ENCODE measurements around the gene CYP2W1.

CYP2W1 gene

DNA sequence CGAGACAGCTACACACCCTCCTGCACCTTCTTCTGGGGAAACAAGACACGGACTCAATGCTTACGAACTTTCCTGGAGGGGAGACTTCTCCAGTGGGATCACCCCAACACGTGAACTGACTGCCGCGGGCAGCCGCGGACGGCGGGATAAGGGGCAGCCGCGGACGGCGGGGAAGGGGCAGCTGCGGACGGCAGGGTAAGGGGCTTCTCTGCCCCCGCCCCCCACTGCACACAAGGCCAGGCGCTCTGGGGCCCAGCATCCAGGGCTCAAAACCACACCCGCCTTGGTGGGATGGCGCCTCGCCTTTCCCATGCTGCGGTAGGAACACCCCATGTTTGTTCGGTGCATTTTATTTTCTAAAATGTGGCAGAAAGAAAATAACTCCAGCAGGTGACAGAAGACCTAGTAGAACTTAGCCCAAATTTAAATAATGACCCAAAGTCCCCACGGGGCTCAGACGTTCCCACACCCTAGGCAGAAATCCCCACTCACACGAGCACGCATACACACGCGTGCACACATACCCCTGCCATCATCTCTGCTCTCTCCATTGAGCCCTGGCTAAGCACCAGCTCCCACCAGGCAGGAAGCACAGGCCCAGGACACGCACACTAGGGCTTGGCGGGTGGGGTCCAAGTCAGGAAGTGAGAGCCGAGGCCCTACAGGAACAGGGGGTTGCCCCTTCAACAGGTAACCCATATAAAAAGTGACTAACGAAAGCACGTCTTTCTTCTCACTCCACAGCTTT is 34.8 kb downstream of the CYP2W1 start:
- DNase-seq = no peak

DNA sequence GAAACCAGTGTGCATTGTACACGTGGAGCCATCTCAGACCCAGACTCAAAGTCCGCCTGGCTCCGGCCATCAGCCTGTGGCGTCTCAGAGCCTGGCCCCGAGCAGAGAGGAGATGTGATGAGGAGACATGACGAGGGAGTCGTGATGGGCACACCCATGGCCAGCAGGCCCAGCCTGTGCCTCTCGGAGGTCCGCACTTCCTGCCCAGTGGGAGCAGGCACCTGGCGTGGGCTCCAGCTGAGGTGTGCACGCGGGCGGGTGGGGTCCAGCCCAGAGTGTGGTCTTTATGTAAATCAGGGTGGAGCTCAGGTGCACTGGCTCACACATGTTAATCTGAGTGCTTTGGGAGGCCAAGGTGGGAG is 35.3 kb downstream of the CYP2W1 start:
- no peak for DNase-seq

- DNase-seq = no peak
Measured at GRCh38 chr7:1019255-1019785, 36.3 kb downstream of the CYP2W1 start.

- DNase-seq = no peak
Measured at GRCh38 chr7:1019789-1020610, 37.0 kb downstream of the CYP2W1 start.

GRCh38 chr7:1020849-1021251 is 37.9 kb downstream of the CYP2W1 start:
- no peak for DNase-seq

DNA sequence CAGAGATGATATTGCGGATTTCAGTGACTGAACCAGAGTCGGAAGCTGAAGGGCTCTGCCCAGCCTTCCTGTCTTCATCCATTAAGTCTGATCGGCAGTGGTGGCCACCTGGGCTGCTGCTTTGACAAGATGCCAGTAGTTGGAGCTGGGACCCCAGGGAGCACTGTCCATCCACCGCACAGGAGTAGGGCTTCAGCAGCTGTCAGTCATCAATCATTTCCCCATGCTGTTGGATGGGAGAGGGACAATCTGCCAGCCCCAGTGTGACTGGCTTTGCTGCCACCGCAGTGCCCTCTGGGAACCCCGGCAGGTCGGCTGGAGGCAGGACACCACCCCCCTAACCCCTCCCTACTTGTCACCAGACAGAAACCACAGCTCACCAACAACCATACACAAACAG is 38.4 kb downstream of the CYP2W1 start:
- DNase-seq = no peak

DNA sequence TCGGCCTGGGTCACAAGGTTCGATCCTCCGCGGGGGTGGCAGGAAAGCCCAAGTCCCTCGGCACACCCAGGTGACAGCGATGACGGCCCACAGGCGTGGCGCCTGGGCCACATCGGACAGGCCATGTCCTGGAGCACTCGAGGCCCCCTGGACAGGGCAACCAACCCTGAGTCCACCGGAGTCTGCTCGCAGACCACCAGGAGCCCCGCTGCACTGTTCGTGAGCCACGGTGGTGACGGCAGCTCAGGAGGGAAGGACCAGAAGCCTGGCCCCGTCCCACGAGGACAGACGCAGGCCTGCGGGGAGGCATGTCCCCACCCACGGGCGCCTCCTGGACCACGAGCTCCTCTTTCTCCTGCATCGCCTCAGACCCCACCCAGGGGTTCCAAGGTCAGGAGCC is 39.0 kb downstream of the CYP2W1 start:
- DNase-seq = no peak

DNA sequence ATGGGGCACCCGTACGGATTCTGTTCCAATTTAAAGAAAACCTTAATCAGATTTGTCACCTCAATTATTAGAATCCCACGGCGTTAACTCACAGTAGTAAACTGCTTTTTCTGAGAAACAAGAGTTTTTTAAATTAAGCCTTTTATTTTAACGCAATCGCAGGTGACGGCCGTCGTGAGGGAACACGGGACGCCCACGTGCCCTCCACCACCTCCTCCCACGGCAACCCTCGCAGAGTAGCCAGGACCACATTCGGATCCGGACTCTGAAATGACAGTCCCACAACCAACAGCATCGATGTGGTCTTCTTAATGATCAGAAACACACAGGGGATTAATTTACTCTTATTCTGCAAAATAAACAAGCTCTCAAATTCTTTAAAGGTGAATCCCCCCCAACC is 39.4 kb downstream of the CYP2W1 start:
- DNase-seq = no peak

- no peak for DNase-seq
Measured at GRCh38 chr7:1022801-1023465, 40.0 kb downstream of the CYP2W1 start.

GRCh38 chr7:1024331-1024841 is 41.4 kb downstream of the CYP2W1 start:
- no peak for DNase-seq

GRCh38 chr7:1024876-1025742 is 42.1 kb downstream of the CYP2W1 start:
- DNase-seq = no peak

DNA sequence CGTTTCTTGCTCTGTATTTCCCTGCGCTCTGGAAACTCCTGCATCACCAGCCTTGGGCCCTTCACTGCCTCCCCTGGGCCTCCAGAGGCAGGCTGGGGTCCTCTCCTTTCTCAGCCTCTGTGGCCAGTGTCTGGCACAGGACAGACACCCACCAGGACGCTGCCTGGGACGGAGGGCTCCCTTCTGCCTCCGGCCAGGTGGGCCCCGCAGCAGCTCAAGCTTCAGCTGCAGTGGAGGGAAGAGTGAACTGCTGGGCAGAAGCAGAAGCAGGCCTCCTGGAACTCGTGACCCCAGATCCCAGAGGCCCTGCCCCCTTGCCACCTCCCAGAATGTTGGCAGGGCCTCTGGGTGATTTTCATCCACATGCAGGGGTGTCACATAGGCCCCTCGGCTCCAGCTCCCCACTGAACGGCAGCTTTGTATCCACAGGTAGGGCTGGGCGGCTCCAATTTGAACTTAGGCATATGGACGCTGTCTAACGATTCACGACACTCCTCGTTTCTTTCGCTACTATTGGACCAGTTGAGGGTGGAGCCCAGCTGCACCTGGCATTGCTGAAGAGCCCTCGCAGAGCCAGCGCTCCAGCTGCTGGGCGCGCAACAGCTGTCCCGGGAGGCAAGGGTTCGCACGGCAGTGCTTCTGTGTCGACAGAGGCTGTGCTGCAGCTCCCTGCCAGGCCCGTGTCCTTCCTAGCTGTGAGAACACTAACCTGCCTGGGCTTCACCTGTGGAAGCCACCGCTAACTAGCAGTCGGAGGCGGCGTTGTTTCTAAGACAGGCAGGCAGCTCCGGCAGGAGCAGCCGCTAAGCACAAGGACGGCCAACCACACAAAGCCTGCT is 43.0 kb downstream of the CYP2W1 start:
- peak; percentile 84 for DNase-seq

GRCh38 chr7:1026721-1027161 is 43.8 kb downstream of the CYP2W1 start:
- DNase-seq = no peak

DNA sequence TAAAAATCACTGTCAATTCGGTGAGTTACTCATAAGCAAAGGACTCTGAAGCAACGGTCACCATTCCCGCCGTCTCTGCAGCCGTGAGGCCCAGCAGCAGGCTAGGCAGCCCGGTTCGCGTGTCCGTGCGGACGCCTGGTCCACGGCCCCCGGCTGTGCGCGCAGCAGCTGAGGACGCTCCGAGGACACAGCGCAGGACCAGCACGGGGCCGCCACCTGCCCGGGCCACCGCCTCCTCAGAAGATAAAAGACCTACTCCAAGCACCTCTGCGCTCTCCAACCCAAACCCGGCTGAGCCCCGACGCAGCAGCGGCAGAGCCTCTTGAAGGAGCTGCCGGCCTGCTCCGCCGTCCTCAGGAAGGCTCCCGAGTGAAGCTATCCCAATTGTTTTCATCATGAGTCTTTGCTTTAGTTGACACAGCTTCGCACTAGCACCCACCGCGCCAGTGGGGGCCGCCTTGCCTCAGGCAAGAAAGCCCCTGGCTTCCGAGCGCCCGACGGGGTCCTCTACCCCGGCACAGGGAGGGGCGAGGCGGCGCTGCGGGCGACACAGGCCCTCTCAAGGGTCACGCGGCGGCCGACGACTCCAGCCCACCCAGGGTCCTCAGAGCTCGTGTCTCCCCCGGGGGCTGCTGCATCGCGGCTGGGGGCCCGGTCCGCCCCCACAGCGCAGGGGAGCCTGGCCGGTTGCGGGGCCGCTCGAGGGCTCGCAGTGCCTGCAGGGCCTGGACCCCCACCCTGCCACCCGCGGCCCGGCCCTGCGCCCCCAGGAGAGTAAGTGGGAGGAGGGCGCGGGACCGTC is 44.5 kb downstream of the CYP2W1 start:
- no peak for DNase-seq

DNA sequence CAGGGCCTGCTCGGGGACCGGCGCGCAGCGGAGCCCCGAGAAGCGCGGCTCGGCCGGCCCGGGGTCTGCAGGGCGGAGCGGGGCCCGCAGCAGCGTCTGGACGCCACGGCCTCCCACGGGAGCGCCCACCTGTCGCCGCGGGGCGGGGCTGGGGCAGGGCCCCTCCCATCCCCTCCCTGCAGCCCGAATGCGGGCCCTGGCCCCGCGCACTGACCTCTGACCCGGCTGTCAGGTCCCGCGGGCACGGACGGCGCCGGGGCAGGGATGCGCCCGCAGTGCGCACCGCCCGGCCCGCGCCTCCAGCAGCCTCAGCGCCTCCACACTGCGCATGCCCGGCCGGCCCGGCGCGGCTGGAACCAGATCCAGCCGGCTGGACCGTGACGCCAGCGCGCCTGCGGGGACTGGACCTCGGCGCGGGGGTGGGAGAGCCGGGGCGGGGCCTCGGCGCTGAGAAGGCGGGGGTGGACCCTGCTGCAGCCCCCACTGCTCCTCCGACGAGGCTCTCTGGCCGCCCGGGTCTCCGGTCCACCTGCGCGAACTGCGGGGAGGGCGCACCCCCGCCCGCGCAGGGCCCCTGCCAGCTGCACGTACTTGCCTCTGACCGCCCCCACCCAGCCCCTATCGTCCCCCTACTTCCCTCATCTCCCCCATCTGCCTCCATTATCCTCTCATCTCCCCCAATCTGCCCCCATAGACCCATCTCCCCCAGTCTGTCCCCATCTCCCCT is 45.2 kb downstream of the CYP2W1 start:
- peak; percentile 83 for DNase-seq

DNA sequence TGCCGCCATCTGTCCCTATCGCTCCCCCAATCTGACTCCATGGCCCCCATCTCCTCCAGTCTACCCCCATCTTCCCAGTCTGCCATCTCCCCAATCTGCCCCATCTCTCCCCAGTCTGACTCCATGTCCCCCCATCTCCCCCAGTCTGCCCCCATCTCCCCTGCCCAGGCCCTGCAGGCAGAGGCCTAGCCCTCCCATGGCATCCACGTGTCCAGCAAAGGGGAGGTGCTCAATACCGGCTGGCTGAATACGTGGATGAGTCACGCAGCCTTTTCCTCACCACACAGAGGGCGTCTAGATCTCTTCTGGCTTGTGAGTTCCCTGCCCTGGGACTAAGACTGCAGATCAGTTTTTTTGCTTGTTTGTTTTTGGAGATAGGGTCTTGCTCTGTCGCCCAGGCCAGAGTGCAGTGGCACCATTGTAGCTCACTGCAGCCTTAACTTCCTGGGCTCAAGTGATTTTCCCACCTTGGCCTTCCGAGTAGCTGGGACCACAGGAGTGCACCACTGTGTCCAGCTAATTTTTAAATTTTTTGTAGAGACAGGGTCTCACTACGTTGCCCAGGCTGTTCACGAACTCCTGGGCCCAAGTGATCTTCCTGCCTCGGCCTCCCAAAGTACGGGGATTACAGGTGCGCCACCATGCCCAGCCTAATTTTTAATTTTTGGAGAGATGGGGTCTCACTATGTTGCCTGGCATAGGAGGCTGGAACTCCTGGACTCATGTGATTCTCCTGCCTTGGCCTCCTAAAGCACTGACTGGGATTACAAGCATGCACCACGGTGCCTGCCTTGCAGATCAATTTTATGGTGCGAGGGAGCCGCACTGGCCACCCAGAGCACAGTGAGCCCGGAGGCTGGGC is 46.0 kb downstream of the CYP2W1 start:
- peak; percentile 66 for DNase-seq

- no peak for DNase-seq
Measured at GRCh38 chr7:1029637-1030443, 46.9 kb downstream of the CYP2W1 start.
